Endothelial cell of umbilical vein (primary cell): ENCODE measurements around the gene KIAA1217. TPM values are rescaled to one million over a fixed set of nuclear protein-coding genes. Genes with fewer than 3 reads are reported as not detected.

Experiments used
- BruUV-seq: library from RNA; stranded (reverse); fragments of 400-500 nt; replicated peaks from 2 replicates; lab custom pipeline; 2021; lab: Mats Ljungman, UMichigan
- CTCF ChIA-PET: fragments of 300-600, 350-600 bp; sonication (Branson Sonifier 250); formaldehyde crosslinking; loops from one replicate; lab custom pipeline; 2021; ENCODE audit warnings: antibody characterized with exemption, inconsistent platforms; lab: Charles Lee
- POLR2A ChIA-PET: fragments of 300-600, 350-600 bp; sonication (Branson Sonifier 250); formaldehyde crosslinking; loops from one replicate; lab custom pipeline; 2021; ENCODE audit warnings: antibody characterized with exemption, inconsistent platforms; lab: Charles Lee
- DNase-seq: peaks from one replicate; pipeline ENCODE4 v3.0.0-alpha.2; 2011; ENCODE audit warnings: low read depth, low spot score
- FAIRE-seq: peaks from 2 replicates; lab custom pipeline; 2011; peaks lifted over from hg19 to GRCh38; lab: Jason Lieb, UNC
- H2AFZ ChIP-seq: 2 replicates; pipeline ENCODE4 v1.6.0; 2012; ENCODE audit warnings: low read depth, low read length, control low read depth, inconsistent platforms
- H3K27ac ChIP-seq: 2 replicates; pipeline ENCODE4 v1.5.1; 2011; ENCODE audit warnings: low read depth, mild to moderate bottlenecking, control low read depth, low read length, moderate library complexity; ENCODE audit not compliant: insufficient read depth
- H3K27me3 ChIP-seq, 2 experiments: 2 replicates each; pipeline versions ENCODE4 v1.6.0 to v1.6.1; 2011; ENCODE audit warnings: low read length in 2 of 2, mixed read lengths in 1 of 2; ENCODE audit not compliant: control insufficient read depth in 2 of 2, insufficient read depth in 2 of 2
- H3K36me3 ChIP-seq, 2 experiments: 2 replicates in 1 of 2; 3 replicates in 1 of 2; pipeline ENCODE4 v1.5.1; 2011; ENCODE audit warnings: low read length in 2 of 2, mild to moderate bottlenecking in 1 of 2, moderate library complexity in 1 of 2; ENCODE audit not compliant: control insufficient read depth in 2 of 2, insufficient read depth in 2 of 2; ENCODE audit errors: extremely low read depth in 1 of 2
- H3K4me1 ChIP-seq: 3 replicates; pipeline ENCODE4 v1.5.1; 2011; ENCODE audit warnings: mild to moderate bottlenecking, low read length; ENCODE audit not compliant: control insufficient read depth, insufficient read depth; ENCODE audit errors: extremely low read depth
- H3K4me2 ChIP-seq: 2 replicates; pipeline ENCODE4 v1.6.1; 2011; ENCODE audit warnings: low read length, control low read depth, mixed read lengths; ENCODE audit not compliant: insufficient read depth
- H3K4me3 ChIP-seq, 3 experiments: fragments of 200-600 bp in 1 of 3; sonication (generic), shearing (Covaris generic) in 1 of 3; replicated peaks in 1 of 3; 2 replicates each; pipeline ENCODE4 v1.5.1; 2011 to 2016; ENCODE audit warnings: control low read depth in 3 of 3, low read length in 3 of 3, mild to moderate bottlenecking in 2 of 3, inconsistent platforms in 1 of 3, low read depth in 1 of 3, moderate library complexity in 1 of 3; ENCODE audit not compliant: insufficient read depth in 1 of 3
- H3K79me2 ChIP-seq: 2 replicates; pipeline ENCODE4 v1.6.0; 2012; ENCODE audit warnings: low read length, inconsistent platforms; ENCODE audit not compliant: control insufficient read depth, insufficient read depth
- H3K9ac ChIP-seq: replicated peaks from 2 replicates; pipeline ENCODE3; 2011; ENCODE audit warnings: low read length, control low read depth; ENCODE audit not compliant: insufficient read depth; ENCODE audit errors: extremely low read depth
- H3K9me1 ChIP-seq: replicated peaks from 3 replicates; pipeline ENCODE4 v1.6.0; 2011; ENCODE audit warnings: mild to moderate bottlenecking, low read length; ENCODE audit not compliant: control insufficient read depth, insufficient read depth; ENCODE audit errors: extremely low read depth
- H3K9me3 ChIP-seq: replicated peaks from 2 replicates; pipeline ENCODE4 v1.5.1; 2012; ENCODE audit warnings: low read length, inconsistent platforms; ENCODE audit not compliant: control insufficient read depth, insufficient read depth
- H4K20me1 ChIP-seq: replicated peaks from 2 replicates; pipeline ENCODE3; 2011; ENCODE audit warnings: mild to moderate bottlenecking, low read length; ENCODE audit not compliant: control insufficient read depth, insufficient read depth; ENCODE audit errors: extremely low read depth
- CTCF ChIP-seq, 2 donors: IDR thresholded peaks; 1 replicate in 1 of 2; 2 replicates in 1 of 2; pipeline ENCODE4 v1.5.1; 2011; ENCODE audit warnings: low read length in 2 of 2, mild to moderate bottlenecking in 2 of 2, moderate library complexity in 2 of 2, control low read depth in 1 of 2, inconsistent platforms in 1 of 2, low read depth in 1 of 2; ENCODE audit not compliant: insufficient read depth in 1 of 2; ENCODE audit errors: extremely low read depth in 1 of 2
- EZH2 ChIP-seq: IDR thresholded peaks from 2 replicates; pipeline ENCODE4 v1.6.1; 2012; ENCODE audit warnings: borderline replicate concordance, low read depth, mild to moderate bottlenecking, moderate library complexity, low read length, inconsistent platforms; ENCODE audit not compliant: severe bottlenecking
- JUN ChIP-seq: IDR thresholded peaks from 2 replicates; pipeline ENCODE4 v1.6.1; 2011; ENCODE audit warnings: borderline replicate concordance, low read depth; ENCODE audit not compliant: insufficient read length, insufficient read depth
- MAX ChIP-seq: IDR thresholded peaks from 2 replicates; pipeline ENCODE4 v1.6.1; 2011; ENCODE audit not compliant: insufficient read depth, insufficient read length
- MYC ChIP-seq: IDR thresholded peaks from one replicate; pipeline ENCODE4 v1.6.1; 2011; ENCODE audit warnings: mild to moderate bottlenecking, low read depth, low read length
- POLR2A ChIP-seq: IDR thresholded peaks from 2 replicates; pipeline ENCODE4 v1.6.1; 2012; ENCODE audit warnings: low read depth, mild to moderate bottlenecking, control low read depth, low read length
- POLR2AphosphoS5 ChIP-seq: IDR thresholded peaks from 2 replicates; pipeline ENCODE4 v1.6.1; 2012; ENCODE audit warnings: low read depth, mild to moderate bottlenecking, control low read depth, low read length, moderate library complexity; ENCODE audit not compliant: insufficient read depth
- dilution Hi-C: fragments of 300-500 bp; cut with MboI; formaldehyde crosslinking; loops from one replicate; pipeline ENCODE4 v1.15.0; 2019; ENCODE audit warnings: low sequenced_read_pairs; ENCODE audit not compliant: extremely low pct_ligation_motif_present
- intact Hi-C: fragments of 100-400 bp; cut with micrococcal nuclease; formaldehyde crosslinking; loops from one replicate; pipeline ENCODE4 v1.10.0; 2022
- polyA plus RNA-seq, 4 experiments: library from polyadenylated mRNA; depleted of rRNA in 3 of 4; stranded (reverse) in 3 of 4; unstranded in 1 of 4; fragments of >200 nt; gene quantifications; 2 replicates each; pipeline versions ENCODE4 v1.2.1 to v1.2.3, GENCODE V29; 2011 to 2012; ENCODE audit warnings: missing spikeins in 1 of 4
- total RNA-seq: library from RNA; stranded (reverse); gene quantifications from 2 replicates; pipeline ENCODE4 v1.2.3, GENCODE V29; 2021

KIAA1217 gene
- total and polyA plus RNA-seq, 2 donors (not counting 3 experiments of a cell fraction or from before 2014, with no cell fraction given) = 0.83 to 10.3 TPM

- intact Hi-C loops = no loop called here
- no peak for FAIRE-seq
These were observed 365.7 kb downstream of the KIAA1217 start for GRCh38 chr10:24574578-24575155.

More at GRCh38 chr10:24574578-24575155, 365.7 kb downstream of the KIAA1217 start:
- Histone ChIP-seq H3K9ac (no peak overlapping the region), H3K9me1 (no peaks in the 10 kb centered on the region), H3K4me1 (no peaks in the 10 kb centered on the region), H3K27me3 (no peaks in the 10 kb centered on the region), H3K36me3 (no peaks in the 10 kb centered on the region), H2AFZ (no peak overlapping the region), H3K4me2 (no peak overlapping the region), H3K27ac (no peak overlapping the region), H4K20me1 (no peaks in the 10 kb centered on the region), H3K4me3 (no peak overlapping the region), H3K9me3 (no peaks in the 10 kb centered on the region), H3K79me2 (no peaks in the 10 kb centered on the region)
- ChIA-PET POLR2A (no interaction called here), CTCF (no interaction called here)
- BruUV-seq = no TSS peak
- dilution Hi-C loops = no loop called here
- no peak for DNase-seq
- no peak for TF ChIP-seq MAX
- TF ChIP-seq EZH2 = no peak
- TF ChIP-seq MYC = no peak
- no peak for TF ChIP-seq POLR2AphosphoS5
- no peak for TF ChIP-seq JUN
- no peak for TF ChIP-seq POLR2A
- no peak for TF ChIP-seq CTCF (IDR thresholded peaks at IDR 0.05; ENCODE audit: extremely low read depth in 1 of 2, insufficient read depth in 1 of 2, low read depth in 1 of 2, low read length in 2 of 2)
